Urinary bladder (tissue), 4 donors: Measurements from ENCODE around the gene C1orf116. TPM values are rescaled to one million over a fixed set of nuclear protein-coding genes. Genes with fewer than 3 reads are reported as not detected.

ENCODE experiments used
- DNase-seq: peaks from one replicate; pipeline ENCODE4 v3.0.0-alpha.2; 2015; ENCODE audit errors: extremely low spot score
- H3K27ac ChIP-seq: one replicate; pipeline ENCODE4 v1.5.1; 2013; ENCODE audit warnings: low read depth, mild to moderate bottlenecking, moderate library complexity
- H3K36me3 ChIP-seq: one replicate; pipeline ENCODE4 v1.6.1; 2013; ENCODE audit warnings: mild to moderate bottlenecking, moderate library complexity; ENCODE audit not compliant: insufficient read depth
- H3K4me1 ChIP-seq: one replicate; pipeline ENCODE4 v1.6.1; 2013; ENCODE audit warnings: mild to moderate bottlenecking, moderate library complexity; ENCODE audit not compliant: insufficient read depth
- H3K4me3 ChIP-seq: one replicate; pipeline ENCODE4 v1.5.1; 2013; ENCODE audit warnings: low read depth, low read length
- WGBS: extraction: QIAGEN DNeasy Blood & Tissue Kit; methylation state at CpG from one replicate; pipeline ENCODE4 v1.1.7; 2013; 5-methylcytosine and 5-hydroxymethylcytosine counted together
- polyA plus RNA-seq: library from polyadenylated mRNA; stranded (reverse); fragments of 200-250 nt; gene quantifications from one replicate; pipeline ENCODE4 v1.2.3, GENCODE V29; 2013
- total RNA-seq: library from RNA; depleted of rRNA; stranded (reverse); fragments of >200 nt; gene quantifications from one replicate; pipeline ENCODE4 v1.2.3, GENCODE V29; 2014
- donor health status: healthy with polysubstance abuse.
- donor health status: healthy.

C1orf116 gene
- total and polyA plus RNA-seq, 2 donors: 2.7 to 6.2 TPM

GRCh38 chr1:207000651-207001291 lies 31.8 kb downstream of the C1orf116 start:
- no peaks in the 10 kb centered on the region for H3K4me1 ChIP-seq
- no peaks in the 10 kb centered on the region for H3K36me3 ChIP-seq
- no peak overlapping the region for H3K4me3 ChIP-seq
- WGBS: 66% methylated on average over 5 of the region's 5 CpGs
- no peak for DNase-seq
- H3K27ac ChIP-seq: no peak overlapping the region

- no peak overlapping the region for H3K4me3 ChIP-seq
- 86% methylated on average over 2 of the region's 2 CpGs for WGBS
Observed at GRCh38 chr1:206998816-206999215, 33.7 kb downstream of the C1orf116 start.

GRCh38 chr1:206992790-206993189 lies 39.8 kb downstream of the C1orf116 start:
- Histone ChIP-seq H3K4me1 (no peaks in the 10 kb centered on the region), H3K4me3 (no peak overlapping the region), H3K36me3 (no peaks in the 10 kb centered on the region), H3K27ac (no peak overlapping the region)
- DNase-seq: no peak

More at GRCh38 chr1:206998816-206999215, 33.7 kb downstream of the C1orf116 start:
- no peaks in the 10 kb centered on the region for H3K4me1 ChIP-seq
- no peaks in the 10 kb centered on the region for H3K36me3 ChIP-seq
- H3K27ac ChIP-seq: no peak overlapping the region
- DNase-seq: no peak

GRCh38 chr1:206987873-206988272 lies 44.7 kb downstream of the C1orf116 start:
- DNase-seq: no peak
- Histone ChIP-seq H3K4me3 (no peak overlapping the region), H3K36me3 (no peaks in the 10 kb centered on the region), H3K4me1 (no peaks in the 10 kb centered on the region), H3K27ac (no peak overlapping the region)
- WGBS: 87% methylated on average over 1 of the region's 1 CpG

- H3K4me3 ChIP-seq: no peak overlapping the region
- no peaks in the 10 kb centered on the region for H3K36me3 ChIP-seq
- no peaks in the 10 kb centered on the region for H3K4me1 ChIP-seq
- H3K27ac ChIP-seq: no peak overlapping the region
- 56% methylated on average over 3 of the region's 3 CpGs for WGBS
- DNase-seq: no peak
Observed at GRCh38 chr1:206986885-206987284, 45.7 kb downstream of the C1orf116 start.

- Histone ChIP-seq H3K4me3 (no peak overlapping the region), H3K4me1 (no peaks in the 10 kb centered on the region), H3K36me3 (no peaks in the 10 kb centered on the region), H3K27ac (no peak overlapping the region)
- WGBS: 79% methylated on average over 3 of the region's 3 CpGs
- no peak for DNase-seq
Observed at GRCh38 chr1:206986402-206986801, 46.2 kb downstream of the C1orf116 start.

GRCh38 chr1:206985162-206985749 lies 47.3 kb downstream of the C1orf116 start:
- 53% methylated on average over 10 of the region's 10 CpGs for WGBS
- Histone ChIP-seq H3K36me3 (no peaks in the 10 kb centered on the region), H3K4me1 (no peaks in the 10 kb centered on the region), H3K27ac (no peak overlapping the region), H3K4me3 (no peak overlapping the region)
- DNase-seq: no peak

GRCh38 chr1:206982216-206982615 lies 50.3 kb downstream of the C1orf116 start:
- Histone ChIP-seq H3K36me3 (no peaks in the 10 kb centered on the region), H3K27ac (no peak overlapping the region), H3K4me3 (no peak overlapping the region), H3K4me1 (no peaks in the 10 kb centered on the region)
- DNase-seq: no peak
- 28% methylated on average over 4 of the region's 4 CpGs for WGBS

GRCh38 chr1:206979379-206980043 lies 53.0 kb downstream of the C1orf116 start:
- Histone ChIP-seq H3K4me3 (no peak overlapping the region), H3K36me3 (no peaks in the 10 kb centered on the region), H3K4me1 (no peaks in the 10 kb centered on the region), H3K27ac (no peak overlapping the region)
- 77% methylated on average over 3 of the region's 3 CpGs for WGBS
- DNase-seq: no peak

GRCh38 chr1:206978259-206978658 lies 54.3 kb downstream of the C1orf116 start:
- Histone ChIP-seq H3K27ac (no peak overlapping the region), H3K4me1 (no peaks in the 10 kb centered on the region), H3K36me3 (no peaks in the 10 kb centered on the region), H3K4me3 (no peak overlapping the region)
- DNase-seq: no peak
- WGBS: 84% methylated on average over 7 of the region's 7 CpGs

GRCh38 chr1:206975306-206975705 lies 57.2 kb downstream of the C1orf116 start:
- WGBS: 69% methylated on average over 1 of the region's 1 CpG
- Histone ChIP-seq H3K27ac (no peak overlapping the region), H3K4me1 (no peaks in the 10 kb centered on the region), H3K36me3 (no peaks in the 10 kb centered on the region), H3K4me3 (no peak overlapping the region)
- DNase-seq: no peak

- 86% methylated on average over 3 of the region's 3 CpGs for WGBS
- no peak overlapping the region for H3K27ac ChIP-seq
- no peak overlapping the region for H3K4me3 ChIP-seq
- H3K36me3 ChIP-seq: no peaks in the 10 kb centered on the region
- H3K4me1 ChIP-seq: no peaks in the 10 kb centered on the region
- DNase-seq: no peak
Observed at GRCh38 chr1:206974140-206974539, 58.4 kb downstream of the C1orf116 start.

GRCh38 chr1:206972728-206973127 lies 59.8 kb downstream of the C1orf116 start:
- H3K27ac ChIP-seq: no peak overlapping the region
- H3K4me1 ChIP-seq: no peaks in the 10 kb centered on the region
- no peak for DNase-seq
- H3K4me3 ChIP-seq: no peak overlapping the region
- no peaks in the 10 kb centered on the region for H3K36me3 ChIP-seq
- 74% methylated on average over 2 of the region's 2 CpGs for WGBS

GRCh38 chr1:206971029-206971655 lies 61.4 kb downstream of the C1orf116 start:
- H3K4me3 ChIP-seq: no peak overlapping the region
- DNase-seq: no peak
- no peaks in the 10 kb centered on the region for H3K4me1 ChIP-seq
- no peak overlapping the region for H3K27ac ChIP-seq
- H3K36me3 ChIP-seq: no peaks in the 10 kb centered on the region
- WGBS: 76% methylated on average over 2 of the region's 2 CpGs
